GM12874 (cell line): ENCODE measurements around the gene HM13.
A peak's percentile ranks its signal among the peaks of the same experiment; 100 is the strongest.

Source experiments
- TF ChIP-seq, protein P1 (sequence below): IDR thresholded peaks from 2 replicates; pipeline ENCODE4 v1.5.1; 2011; ENCODE audit warnings: low read depth, mild to moderate bottlenecking, control low read depth, low read length, moderate library complexity; ENCODE audit not compliant: insufficient read depth

HM13 gene

DNA sequence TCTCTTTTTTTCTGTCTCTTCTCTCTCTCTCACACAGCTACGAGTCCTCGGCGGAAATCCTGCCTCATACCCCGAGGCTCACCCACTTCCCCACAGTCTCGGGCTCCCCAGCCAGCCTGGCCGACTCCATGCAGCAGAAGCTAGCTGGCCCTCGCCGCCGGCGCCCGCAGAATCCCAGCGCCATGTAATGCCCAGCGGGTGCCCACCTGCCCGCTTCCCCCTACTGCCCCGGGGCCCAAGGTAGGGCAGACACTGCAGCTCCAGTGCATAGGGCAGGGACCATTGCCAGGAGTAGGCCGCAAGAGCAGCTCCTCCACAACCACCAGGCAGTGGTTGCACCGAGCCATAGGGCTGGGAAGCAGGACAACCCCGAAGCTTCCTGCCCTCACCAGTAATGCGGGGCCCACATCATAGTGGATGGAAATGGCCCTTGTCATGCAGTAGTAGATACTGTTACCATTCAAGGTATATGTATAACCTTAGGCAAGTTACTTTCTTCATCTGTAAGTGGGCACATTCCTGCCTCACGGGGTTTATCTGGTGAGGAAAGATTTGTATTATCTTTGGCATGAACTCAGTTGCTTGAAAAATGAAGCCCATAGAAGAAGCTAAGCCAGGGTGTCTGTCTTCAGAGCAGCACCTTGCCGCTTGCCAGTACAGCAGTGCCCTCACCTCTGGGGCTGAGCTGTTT, 53.9 kb downstream of the HM13 start:
- TF ChIP-seq, protein P1, sequence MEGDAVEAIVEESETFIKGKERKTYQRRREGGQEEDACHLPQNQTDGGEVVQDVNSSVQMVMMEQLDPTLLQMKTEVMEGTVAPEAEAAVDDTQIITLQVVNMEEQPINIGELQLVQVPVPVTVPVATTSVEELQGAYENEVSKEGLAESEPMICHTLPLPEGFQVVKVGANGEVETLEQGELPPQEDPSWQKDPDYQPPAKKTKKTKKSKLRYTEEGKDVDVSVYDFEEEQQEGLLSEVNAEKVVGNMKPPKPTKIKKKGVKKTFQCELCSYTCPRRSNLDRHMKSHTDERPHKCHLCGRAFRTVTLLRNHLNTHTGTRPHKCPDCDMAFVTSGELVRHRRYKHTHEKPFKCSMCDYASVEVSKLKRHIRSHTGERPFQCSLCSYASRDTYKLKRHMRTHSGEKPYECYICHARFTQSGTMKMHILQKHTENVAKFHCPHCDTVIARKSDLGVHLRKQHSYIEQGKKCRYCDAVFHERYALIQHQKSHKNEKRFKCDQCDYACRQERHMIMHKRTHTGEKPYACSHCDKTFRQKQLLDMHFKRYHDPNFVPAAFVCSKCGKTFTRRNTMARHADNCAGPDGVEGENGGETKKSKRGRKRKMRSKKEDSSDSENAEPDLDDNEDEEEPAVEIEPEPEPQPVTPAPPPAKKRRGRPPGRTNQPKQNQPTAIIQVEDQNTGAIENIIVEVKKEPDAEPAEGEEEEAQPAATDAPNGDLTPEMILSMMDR: no peak

DNA sequence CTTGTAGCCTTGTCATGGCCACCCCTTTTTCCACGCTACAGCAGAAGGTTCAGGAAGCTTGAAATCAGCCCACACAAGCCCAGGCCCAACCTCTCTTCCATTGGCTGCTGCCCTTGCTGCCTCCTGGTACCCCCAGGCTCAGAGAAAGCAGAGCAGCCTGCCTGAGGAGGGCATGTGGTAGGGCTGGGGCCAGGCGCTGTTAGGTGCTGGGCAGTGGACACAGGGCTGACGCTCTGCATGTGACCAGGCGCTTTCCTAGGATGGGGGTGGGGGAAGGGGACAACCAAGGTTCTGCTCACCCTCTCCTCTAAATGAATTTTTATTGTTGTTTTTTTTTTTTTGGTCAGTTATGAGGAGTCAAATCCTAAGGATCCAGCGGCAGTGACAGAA, 54.5 kb downstream of the HM13 start:
- TF ChIP-seq, protein P1: no peak

DNA sequence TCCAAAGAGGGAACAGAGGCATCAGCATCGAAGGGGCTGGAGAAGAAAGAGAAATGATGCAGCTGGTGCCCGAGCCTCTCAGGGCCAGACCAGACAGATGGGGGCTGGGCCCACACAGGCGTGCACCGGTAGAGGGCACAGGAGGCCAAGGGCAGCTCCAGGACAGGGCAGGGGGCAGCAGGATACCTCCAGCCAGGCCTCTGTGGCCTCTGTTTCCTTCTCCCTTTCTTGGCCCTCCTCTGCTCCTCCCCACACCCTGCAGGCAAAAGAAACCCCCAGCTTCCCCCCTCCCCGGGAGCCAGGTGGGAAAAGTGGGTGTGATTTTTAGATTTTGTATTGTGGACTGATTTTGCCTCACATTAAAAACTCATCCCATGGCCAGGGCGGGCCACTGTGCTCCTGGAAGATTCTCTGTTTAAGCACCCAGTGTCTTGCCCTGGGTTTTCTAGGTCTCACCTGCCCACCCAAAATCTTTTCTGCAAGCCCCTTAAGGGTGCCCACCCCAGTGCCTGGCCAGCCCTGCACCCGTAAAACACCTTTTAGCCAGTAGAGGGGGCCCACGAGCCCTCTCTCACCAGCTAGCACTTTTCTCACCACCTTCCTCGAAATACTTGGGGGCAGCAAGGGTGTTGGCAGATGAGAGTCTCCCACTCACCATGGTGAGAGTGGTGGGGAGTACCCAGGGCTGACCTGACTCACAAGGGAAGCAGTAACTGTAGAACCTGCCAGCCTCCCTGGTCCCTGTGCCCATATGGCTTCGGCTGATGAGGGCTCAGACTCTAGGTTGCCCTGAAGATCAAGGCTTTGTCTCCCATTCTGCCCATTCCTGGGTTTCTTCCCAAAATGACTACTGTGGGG, 55.1 kb downstream of the HM13 start:
- TF ChIP-seq, protein P1: peak; percentile 90

DNA sequence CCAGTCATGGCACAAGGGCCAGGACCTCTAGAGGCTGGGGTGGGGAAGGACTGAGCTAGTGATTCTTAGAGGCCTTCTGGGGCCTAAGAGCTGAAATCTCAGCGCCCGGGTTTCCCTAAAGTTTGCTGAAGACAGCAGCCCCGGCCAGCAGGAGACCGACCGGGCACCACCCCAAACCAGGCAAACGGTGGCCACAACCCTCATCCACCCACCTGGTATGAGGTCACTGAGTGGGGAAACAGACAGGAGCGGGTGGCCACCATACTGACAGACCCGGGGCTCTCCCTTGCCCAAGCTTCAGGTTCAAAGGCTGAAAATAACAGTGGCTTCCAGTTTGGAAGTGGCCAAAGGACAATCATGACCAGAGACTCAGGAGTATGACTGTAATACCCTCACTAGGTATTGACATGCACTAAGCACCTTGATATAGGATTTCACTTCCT, 55.8 kb downstream of the HM13 start:
- TF ChIP-seq, protein P1: no peak

DNA sequence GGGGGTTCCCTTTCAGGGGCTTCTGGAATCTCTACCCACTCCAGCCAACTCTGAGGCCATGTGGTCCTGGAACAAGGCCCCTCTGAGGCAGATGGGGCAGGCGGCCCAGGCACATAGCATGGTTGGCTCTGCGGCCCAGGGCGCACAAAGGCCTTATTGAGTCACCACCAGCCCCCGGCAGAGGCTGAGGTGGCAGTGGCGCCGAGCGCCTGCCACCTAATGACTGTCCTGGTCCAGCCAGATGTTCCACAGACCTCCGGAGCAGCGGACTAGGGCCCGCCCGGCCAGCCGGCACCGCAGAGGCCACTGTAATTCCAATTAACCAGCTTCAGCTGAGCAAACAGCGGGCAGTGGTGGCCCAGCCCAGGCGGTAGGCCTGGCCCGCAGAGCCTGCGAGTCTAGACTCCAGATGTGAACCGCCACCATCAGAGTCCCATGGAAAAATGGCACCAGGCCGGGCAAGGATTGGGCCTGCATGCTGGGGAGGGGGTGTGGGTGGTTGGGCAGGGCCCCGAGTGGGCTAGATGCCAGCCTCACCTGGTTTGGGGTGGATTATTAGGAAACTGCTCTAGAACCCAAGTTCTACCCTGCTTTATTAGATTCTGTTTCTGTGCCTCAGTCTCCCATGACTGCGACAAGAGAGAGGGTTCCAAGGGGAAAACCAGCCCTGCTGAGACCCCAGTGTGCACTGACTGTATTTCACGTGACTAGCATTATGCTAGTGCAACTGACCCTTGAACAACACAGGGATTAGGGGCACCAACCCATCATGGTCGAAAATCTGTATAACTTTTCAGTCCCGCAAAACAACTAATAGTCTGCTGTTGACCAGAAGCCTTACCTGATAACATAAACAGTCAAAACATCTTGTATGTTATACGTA, 56.7 kb downstream of the HM13 start:
- TF ChIP-seq, protein P1: no peak

DNA sequence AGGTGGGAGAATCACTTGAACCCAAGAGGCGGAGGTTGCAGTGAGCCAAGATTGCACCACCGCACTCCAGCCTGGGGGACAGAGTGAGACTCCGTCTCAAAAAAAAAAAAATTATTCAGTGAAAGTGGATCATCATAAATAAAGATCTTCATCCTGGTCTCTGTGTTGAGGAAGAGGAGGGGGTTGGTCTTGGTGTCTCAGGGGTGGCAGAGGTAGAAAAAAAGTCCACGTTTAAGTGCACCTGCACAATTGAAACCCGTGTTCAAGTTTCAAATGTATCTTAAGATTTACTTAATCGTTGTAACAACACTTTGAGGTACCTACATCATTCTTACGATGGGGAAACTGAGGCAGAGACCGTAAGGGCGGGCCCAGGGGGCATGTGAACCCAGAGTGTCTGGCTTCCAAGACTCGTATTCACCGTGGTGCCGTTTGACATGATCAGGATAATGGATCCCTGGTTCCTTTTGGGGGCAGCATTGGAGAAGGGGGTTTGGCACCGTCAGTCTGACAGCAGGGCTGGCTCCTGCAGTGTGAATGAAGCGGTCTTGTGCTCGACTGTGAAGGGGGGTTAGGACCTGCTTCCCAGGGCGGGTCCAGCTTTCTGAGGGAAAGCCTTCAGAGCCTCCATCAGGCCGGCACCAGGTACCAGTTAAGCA, 57.9 kb downstream of the HM13 start:
- TF ChIP-seq, protein P1: no peak
